HG03432 (cell line): Measurements from ENCODE around the gene GAB1.

Source experiments
- ATAC-seq: cut with Tn5 transposase; IDR thresholded peaks from one replicate; pipeline ENCODE4 v1.9.1; 2021; ENCODE audit warnings: mild to moderate bottlenecking, moderate library complexity; ENCODE audit not compliant: unreplicated experiment

GAB1 gene

DNA sequence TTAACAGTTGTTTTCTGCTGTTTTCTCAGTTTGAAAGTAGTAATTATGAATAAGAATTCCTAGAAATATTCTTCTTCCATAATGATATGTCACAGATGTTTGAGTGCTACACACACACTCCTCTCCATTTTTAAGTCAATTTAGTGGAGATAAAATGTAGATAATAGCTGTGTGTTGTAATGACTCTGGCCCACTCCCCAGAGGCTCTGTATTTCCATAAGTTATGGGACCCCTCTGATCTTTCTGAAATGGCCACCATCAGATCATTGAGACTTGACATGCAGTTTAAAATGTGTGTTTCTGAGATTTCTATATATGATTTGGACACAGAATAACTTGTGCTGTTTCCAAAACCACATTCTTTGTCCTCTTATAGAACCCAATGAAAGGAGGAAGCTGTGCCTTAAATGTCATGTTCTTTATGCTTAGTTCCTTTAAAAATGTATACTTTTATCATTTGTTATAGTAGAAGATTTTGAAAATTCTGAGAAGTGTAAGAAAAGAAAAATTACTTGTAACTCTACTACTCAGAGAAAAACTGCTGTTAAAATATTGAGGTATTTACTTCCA lies 46.4 kb downstream of the GAB1 start:
- no peak for ATAC-seq

DNA sequence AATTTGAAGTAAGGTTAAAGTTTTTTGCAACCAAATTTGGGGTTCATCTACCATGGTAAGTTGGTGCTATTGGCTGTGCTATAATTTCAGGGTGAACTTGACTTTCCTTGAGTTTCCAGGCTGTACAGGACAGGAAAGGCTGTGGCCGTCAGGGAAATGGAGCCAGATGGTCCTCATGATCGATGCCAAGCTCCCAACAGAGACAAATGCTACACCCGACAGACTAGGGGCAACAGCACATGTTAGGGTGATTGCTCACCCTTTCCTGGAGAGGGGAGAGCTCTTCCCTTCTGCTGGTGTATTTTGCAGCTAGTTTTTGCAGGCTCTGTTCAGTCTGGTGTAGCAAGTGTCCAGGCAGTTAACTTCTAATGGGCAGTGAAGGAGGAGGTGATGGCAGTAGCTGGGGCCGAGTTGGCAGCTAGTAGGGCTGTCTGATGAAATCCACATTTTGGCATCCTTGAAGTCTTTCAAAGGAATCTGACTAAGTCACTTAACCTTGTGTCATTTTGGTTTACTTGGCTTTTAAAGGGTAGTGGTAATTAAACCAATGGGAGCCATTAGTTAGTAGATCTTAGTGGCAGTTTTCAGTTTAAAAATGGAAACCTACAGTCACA lies 47.8 kb downstream of the GAB1 start:
- ATAC-seq: no peak

DNA sequence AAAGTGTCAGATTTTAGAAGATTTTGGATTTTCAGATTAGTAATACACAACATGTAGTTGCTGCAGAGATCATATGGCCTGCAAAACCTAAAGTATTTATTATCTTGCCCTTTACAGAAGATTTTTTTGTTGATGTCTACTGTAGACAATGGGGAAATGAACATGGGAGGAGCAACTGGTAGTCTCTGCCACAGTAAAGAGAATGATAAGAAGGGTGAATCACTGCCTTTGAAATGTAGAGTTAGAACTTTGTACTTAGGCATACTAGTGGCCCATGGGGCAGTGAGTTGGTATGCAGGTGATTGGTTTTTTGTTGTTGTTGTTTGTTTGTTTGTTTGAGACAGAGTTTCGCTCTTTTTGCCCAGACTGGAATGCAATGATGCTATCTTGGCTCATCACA lies 50.1 kb downstream of the GAB1 start:
- no peak for ATAC-seq

DNA sequence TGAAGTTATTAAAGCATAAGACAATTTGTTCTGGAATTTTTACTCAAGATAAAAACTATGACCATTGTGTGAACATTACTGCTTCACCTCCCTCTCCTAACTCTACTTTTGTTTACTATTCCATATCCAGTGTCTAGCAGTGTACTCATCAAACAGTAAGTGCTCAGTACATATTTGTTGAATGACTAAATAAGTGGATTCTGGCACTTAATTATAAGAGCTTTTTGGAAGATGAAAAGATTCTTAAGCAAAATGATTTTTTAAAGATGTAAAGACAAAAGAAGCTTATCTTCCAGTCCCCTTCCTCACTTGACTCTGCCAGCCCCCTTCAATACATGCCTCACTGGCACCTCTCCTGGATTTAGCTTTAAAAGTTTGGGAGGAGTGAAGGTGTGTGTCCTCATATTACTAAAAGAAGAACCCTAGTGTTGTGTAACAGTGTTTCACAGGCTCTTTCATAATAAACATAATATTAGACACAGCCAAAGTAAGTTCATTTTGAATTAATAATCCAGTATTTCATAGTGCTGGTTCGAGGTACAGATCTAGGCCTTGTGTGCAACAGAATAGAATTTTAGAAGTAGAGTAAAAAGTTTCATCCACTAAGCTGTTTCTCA lies 53.0 kb downstream of the GAB1 start:
- ATAC-seq: no peak

DNA sequence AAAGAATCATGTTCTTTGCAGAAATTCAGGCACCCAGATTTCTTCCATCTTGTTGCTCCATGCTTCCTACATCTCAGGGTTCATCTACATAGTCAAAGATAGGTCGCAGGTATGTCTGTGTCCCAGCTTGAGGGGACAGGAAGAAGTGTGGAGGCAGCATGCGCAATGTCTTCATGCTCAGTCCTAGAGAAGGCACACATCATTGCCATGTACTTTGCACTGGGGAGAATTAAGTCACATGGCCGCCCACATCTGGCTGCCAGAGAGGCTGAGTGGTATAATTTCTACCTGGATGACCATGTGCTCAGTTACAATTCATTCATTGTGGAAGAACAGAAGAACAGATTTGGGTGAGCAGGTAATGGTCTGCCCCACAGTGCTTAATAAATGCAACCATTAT lies 54.1 kb downstream of the GAB1 start:
- ATAC-seq: no peak

DNA sequence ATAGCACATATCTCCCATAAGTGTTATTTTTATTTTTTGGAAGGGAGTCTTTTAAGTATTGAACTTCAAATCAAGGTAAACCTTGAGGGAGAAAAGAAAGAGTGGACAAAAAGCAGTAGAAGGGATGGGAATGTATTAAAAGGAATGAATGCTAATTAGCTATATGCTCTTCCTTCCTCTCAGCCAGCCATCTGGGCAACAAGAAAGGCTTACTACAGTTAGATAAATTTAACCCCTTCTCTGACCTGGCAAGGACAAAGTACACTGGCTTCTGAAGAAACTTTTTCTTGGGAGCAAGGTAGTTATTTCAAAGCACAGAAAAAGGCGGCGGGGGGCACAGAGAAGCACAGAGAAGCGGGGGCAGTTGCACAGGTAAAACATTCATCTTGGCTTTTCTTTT lies 54.6 kb downstream of the GAB1 start:
- ATAC-seq: no peak

DNA sequence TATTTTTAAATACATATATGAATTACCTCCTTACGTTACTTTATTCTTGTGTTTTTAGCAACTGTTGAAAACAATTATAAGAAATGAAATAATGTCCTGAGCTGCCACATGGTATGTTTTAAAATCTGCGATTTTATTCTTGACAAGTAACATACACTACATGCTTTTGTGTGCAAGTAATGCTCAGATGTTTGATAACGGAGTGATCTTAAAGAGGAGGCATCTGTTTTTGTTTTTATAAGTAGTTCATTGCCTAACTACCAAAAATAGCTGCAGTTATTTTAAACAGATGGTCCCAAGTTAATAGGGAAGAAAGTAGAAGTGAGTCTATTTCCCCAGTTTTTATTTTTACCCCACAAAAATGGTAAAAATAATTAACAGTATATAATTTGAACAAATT lies 55.2 kb downstream of the GAB1 start:
- ATAC-seq: no peak

DNA sequence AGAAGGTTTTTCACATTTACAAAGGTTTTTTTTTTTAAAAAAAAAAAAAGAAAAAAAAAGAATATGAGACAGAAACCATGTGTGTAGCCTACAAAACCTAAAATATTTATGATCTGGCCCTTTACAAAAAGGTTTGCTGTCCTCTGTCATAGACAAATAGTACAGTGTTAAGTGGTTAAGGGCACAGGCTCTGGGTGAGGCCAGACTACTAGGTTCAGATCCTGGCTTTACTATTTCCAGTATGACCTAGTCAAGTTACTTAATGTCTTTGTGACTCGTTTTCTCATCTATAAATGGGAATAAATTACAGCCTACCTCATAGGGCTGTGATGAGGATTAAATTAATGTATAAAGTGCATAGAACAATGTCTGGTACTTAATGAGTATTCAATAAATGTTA lies 56.5 kb downstream of the GAB1 start:
- ATAC-seq: no peak

DNA sequence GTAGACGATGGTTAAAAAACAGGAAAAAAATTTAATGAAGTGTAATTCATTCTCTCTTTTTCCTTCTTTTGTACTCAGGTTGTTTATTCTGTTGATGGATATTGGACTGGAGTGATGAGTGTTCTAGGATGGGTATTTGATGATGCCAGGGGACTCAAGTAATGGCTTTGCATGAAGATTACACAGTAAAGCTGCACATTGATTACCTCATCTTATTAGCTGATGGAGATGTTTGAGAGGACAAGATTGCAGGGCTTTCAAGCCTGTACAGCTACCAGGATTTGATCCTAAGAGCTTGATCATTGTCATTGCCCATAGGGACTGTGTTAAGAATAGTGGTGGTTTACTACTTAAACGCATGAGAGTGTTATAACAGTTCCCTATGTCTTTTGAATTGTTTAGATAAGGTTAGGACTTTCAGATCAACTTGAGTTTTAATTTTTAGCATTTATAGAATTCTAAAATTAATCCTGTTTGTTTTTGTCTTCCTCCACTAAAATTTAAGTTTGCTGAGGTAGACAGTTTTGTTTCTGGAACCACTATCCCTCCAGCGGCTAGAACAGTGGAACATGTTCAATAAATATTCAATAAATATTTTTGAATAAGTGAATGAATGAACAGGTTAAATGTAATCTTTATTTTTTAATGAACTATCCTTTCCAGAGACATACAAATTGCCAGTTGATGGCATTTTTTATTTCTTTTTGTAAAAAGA lies 58.2 kb downstream of the GAB1 start:
- ATAC-seq: no peak

DNA sequence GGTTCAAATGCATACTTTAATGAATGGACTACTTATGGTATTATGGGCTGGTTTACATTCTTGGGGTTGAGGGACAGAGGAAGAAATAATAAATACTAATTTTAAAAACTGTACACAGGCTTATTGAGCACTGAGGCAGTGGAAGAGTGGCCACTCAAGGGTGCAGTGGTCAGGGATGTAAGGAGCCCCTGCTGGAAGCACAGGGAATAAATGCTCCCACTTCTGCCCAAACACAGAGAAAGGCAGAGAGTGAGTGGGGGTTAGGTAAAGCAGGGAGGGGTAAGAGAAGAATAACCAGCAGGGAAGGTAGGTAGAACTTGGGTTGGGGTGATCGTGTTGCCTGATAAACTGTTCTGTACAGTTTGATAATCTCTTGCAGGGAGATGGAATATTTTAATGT lies 60.0 kb downstream of the GAB1 start:
- no peak for ATAC-seq

DNA sequence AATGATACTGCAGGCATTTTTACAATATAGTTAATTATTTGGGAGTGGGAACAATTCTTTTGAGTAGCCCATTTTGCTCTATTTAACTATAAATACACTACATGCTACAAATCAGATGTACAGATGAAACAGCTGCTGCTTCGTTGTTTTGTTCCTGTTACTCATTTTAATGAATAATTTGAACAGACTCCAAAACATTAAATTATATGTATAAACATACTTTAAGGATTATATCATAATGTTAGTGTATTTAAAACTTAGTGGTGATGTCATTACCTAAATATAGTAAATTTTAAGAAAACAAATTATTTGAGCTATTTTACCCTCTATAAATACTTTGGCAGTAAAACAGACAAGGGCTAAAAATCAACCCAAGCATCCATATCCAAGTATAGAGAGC lies 60.7 kb downstream of the GAB1 start:
- ATAC-seq: no peak

DNA sequence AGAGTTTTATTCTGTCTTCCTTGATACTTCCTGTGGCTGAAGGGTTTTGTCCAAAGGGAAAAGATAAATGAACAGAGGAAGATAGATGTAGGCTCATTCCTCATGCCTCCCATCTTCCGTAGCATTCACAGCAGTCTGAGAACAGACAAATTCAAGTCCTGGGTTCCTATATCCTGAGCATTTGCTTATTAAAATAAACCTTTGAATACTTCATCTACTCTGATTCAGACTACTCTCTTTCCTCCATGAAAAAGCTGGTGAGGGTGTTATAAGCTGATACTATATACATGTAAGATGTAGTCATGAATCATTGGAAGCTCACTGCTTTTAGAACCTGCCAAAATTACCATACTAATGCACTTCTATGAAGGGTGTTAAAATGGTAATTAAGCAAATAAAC lies 61.2 kb downstream of the GAB1 start:
- ATAC-seq: no peak

DNA sequence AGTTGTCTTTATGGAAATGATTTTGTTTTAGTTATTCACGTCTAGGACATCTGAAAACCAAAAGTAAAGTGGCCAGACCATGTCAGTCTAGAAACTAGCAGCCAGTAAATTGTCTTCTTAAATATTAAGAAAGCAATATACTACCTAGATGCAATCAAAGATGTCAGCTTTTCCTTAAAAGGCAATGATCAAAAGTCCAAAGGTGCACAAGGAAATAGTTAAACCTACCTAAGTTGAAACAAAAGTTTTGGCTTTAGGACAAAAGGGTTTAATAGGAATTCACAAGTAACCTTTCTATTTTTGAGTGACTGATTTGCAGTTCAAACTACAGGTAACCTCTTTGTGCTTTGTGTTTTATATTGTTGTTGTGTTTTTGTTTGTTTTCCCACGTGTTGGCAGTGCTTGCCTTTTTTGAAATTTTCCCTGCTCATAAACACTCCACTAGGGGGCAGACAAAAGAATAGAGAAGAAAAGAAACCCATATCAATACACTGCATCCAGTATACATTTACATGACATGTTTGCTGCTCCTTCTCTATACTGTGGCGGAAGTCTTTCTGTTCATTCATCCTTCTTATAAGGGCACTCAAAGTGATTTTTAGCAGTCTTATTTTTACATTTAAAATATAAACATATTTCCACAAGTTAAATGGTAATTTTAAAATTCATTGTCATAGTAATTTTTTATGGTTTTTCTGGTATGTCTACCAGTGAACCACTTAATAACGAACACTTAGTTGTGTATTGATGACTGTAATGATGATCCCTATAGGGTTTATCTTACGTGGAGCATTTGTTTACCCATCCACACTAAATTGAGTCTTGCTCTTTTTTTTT lies 62.7 kb downstream of the GAB1 start:
- peak; percentile 55 for ATAC-seq

DNA sequence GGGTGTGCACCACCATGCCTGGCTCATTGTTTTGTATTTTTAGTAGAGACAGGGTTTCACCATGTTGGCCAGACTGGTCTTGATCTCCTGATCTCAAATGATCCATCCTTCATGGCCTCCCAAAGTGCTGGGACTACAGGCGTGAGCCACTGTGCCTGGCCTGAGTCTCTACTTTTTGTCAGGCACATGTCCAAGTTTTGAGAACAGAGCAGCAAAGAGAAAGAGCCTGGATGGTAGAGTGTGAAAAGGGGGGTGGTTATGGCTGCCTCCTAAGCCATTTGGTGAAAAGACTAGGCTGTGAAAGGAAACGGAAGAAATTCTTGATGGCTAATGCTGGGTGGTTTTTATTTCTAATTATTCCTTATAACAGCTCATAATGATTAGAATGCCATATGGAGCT lies 63.4 kb downstream of the GAB1 start:
- ATAC-seq: no peak

DNA sequence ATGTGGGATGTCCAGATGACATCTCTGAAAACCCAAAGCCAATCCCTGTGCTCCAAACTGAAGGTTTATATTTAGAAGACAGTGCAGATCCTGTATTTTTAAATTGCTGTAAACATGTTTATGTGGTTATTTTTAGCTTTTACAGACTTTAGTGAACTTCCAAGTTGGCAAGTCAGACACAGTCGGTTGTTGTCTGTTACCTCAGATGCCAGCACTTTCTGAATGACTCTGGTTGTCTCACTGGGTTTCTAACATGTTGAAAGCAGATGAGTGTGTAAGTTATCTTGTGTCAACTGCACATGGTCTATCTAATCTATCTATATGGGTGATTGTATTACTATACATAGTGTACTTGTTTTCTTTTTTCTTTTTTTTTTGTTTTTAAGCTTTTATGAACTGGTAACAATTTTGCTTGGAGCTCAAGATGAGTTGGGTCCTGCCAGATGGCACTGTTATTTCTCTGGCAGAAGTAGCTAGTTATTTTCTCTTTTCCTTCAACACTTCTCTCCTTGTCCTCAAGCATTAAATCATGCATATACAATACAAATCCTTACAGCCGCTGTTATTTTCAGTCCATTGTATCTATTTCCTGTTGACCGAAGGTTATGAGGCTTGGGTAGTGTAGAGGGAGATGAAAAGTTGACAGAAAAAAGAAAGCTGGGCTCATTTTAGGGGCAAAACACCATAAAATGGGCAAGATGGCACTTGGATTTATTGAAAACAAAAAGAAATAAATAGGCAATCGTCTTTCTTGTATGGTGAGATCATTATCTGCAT lies 66.3 kb downstream of the GAB1 start:
- peak; percentile 42 for ATAC-seq

DNA sequence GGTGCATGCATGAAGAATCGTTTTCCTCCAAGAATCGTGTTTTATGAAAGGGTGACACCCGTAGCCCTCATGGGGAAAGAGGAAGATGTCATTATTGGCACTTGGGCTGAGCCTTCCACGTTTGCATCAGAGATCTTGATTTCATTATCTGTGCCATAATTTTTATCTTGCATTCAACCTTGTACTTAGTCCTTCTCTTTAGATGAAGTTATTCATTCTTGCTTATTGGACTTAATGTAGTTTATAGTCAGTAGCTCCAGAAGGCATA lies 66.8 kb downstream of the GAB1 start:
- peak; percentile 15 for ATAC-seq

DNA sequence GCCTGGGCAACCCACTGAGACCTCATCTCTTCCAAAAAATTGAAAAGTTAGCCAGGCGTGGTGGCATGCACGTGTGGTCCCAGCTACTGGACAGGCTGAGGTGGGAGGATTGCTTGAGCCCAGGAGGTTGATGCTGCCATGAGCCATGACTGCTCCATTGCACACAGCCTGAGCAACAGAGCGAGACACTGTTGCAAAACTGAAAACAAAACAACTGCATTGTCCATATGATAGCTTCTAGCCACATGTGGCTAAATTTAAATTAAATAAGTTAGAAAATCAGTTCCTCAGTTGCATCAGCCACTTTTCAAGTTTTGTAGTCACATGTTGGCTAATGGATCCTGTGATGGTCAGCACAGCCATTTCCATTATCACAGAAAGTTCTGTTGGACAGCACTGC lies 67.9 kb downstream of the GAB1 start:
- ATAC-seq: peak; percentile 91

DNA sequence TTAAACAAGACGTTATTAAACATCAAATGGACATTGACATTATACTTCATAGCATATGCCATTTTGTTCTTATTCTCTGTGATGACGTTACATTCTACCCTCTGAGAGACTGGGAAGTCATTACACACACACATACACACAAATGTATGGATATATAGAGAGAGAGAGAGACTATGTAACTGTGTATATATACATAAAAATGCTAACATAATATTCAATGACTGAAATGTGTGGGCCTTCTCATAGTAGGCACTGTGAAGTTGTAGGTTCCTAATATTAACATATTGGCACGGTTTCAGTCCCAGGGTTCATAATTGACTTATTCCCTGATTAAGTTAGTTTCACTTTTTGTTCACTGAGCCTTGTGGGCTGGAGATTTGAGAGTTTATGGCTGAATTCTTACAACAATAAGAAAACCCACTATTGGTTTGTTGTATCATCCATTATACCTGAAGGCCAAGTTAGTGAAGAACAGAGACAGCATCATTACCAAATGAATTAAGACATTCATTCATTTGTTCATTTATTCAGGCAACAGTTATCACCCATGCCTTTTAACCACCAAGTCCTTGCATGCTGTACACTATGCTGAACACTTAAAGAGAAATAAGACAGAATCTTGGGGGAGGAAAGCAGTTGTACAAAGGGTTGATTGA lies 68.5 kb downstream of the GAB1 start:
- ATAC-seq: no peak

DNA sequence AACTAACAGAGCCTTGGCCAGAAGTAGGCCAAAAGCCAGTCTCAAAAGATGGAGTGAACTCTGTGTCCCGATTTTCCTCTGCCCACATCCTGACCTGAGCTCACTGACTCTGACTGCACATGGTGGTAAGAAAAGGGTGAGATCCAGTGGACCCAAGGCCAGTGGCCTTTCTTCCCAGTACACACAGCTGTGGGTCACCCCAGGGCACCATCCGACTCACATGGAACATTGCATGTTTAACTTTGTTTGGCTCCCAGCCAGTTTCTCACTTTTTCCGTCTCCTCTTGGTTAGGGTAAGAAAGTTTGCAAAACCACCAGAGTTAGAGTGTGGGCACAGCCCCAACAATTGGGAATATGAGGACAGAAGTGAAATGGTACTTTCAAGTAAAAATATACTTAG lies 69.8 kb downstream of the GAB1 start:
- ATAC-seq: no peak

DNA sequence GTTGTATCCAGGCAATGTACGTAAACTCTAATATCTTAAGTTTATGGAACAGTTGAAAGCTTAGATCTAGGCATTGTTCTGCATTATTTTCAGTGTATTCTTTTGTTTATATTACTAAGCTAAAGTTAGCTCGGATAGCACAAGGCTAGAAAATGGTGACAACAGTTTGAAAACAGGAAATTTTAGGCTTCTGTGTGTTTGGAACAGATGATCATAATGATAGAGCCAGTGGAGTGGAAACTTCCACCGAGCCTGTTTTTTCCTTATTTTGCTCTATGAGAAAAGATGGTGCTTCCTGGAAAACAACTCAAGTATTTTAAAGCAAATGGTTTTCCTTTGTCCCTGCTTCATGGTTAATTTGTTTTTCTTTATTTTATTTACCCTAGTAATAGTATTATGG lies 70.8 kb downstream of the GAB1 start:
- ATAC-seq: no peak
